HCT116 (cell line): ENCODE measurements around the gene GFOD2.

ENCODE experiments used
- JUND ChIP-seq: IDR thresholded peaks from 2 replicates; pipeline ENCODE4 v1.6.1; 2012
- POLR2AphosphoS5 ChIP-seq: IDR thresholded peaks from 2 replicates; pipeline ENCODE4 v1.6.1; 2011; ENCODE audit warnings: mild to moderate bottlenecking, low read depth, low read length, moderate library complexity
- REST ChIP-seq: IDR thresholded peaks from 2 replicates; pipeline ENCODE4 v1.6.1; 2012; ENCODE audit warnings: low read depth

DNA sequence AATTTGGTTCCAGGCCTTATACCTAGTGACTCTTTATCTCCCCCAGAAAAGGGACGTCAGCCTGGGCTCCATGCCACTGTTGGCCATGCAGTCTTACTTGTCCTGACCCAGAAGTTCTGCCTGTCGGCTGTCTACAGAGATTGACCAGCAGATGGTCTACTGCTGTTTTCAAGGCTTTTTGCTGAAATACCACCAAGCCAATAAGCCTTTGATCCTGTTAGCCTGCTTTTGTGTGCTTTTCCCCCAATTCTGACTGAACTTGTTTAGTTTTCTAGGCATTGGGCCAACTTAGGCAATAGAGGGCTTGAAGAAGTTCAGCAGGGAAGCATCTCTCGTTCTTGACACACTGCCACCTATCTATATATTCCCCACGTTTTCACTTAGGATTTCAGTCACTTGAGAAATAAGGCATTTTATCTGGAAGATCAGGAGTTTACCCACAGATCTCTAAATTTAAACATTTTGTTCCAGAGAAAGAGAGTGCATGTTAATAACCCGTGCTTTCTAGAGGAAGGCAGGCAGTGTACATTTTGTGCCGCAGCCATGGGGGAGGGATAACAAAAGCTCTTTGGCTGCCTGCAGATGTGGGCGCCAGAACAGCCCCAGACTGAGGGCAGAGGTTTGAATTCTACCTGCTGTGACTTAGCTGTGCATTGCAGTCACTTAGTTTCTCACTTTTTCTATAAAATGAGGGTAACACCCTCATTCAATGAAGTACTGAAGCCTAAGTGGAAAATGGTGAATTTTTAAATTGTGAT lies 86.5 kb downstream of the GFOD2 start:
- no peak for TF ChIP-seq JUND
- no peak for TF ChIP-seq POLR2AphosphoS5
- TF ChIP-seq REST: no peak
